COLO668 (cell line): Measurements from ENCODE around the gene FMNL2.
"Not testable (repeated sequence)": the region's sequence is repeated elsewhere in the genome, so short reads cannot be mapped to it uniquely, and the experiment has no call there.

ENCODE experiments used
- DNase-seq: peaks from one replicate; lab custom pipeline; 2025; ENCODE audit not compliant: unreplicated experiment; lab: John Stamatoyannopoulos, UW

Gene FMNL2

GRCh38 chr2:152335016-152335725 is at the start of gene FMNL2:
Gene FMNL2 (plus strand): TSS chr2:152335174.
- DNase-seq = peak; percentile 88

- no peak for DNase-seq
Observed at GRCh38 chr2:152292991-152293390, 42.0 kb upstream of the FMNL2 start.

GRCh38 chr2:152297715-152298114 is 37.3 kb upstream of the FMNL2 start:
- no peak for DNase-seq

GRCh38 chr2:152298754-152299153 is 36.2 kb upstream of the FMNL2 start:
- no peak for DNase-seq

GRCh38 chr2:152301131-152301530 is 33.8 kb upstream of the FMNL2 start:
- DNase-seq = no peak

GRCh38 chr2:152303951-152304350 is 31.0 kb upstream of the FMNL2 start:
- no peak for DNase-seq

GRCh38 chr2:152304836-152305235 is 30.1 kb upstream of the FMNL2 start:
- DNase-seq = no peak

GRCh38 chr2:152307863-152308262 is 27.1 kb upstream of the FMNL2 start:
- no peak for DNase-seq

- DNase-seq = no peak
Observed at GRCh38 chr2:152309352-152310214, 25.4 kb upstream of the FMNL2 start.

GRCh38 chr2:152319822-152320570 is 15.0 kb upstream of the FMNL2 start:
- DNase-seq = no peak

- no peak for DNase-seq
Observed at GRCh38 chr2:152320814-152321213, 14.2 kb upstream of the FMNL2 start.

- DNase-seq = no peak
Observed at GRCh38 chr2:152322222-152322621, 12.8 kb upstream of the FMNL2 start.

- not testable (repeated sequence) for DNase-seq
Observed at GRCh38 chr2:152325126-152325525, 9.8 kb upstream of the FMNL2 start.

GRCh38 chr2:152326710-152327109 is 8.3 kb upstream of the FMNL2 start:
- no peak for DNase-seq

- DNase-seq = no peak
Observed at GRCh38 chr2:152328013-152328412, 7.0 kb upstream of the FMNL2 start.

GRCh38 chr2:152330235-152330866 is 4.6 kb upstream of the FMNL2 start:
- DNase-seq = no peak

- no peak for DNase-seq
Observed at GRCh38 chr2:152334701-152335015, 316 bp upstream of the FMNL2 start.

GRCh38 chr2:152335726-152336118 is 748 bp downstream of the FMNL2 start:
- DNase-seq = peak; percentile 60

- peak; percentile 60 for DNase-seq
Observed at GRCh38 chr2:152336119-152336853, 1.3 kb downstream of the FMNL2 start.

GRCh38 chr2:152336854-152337510 is 2.0 kb downstream of the FMNL2 start:
- peak; percentile 29 for DNase-seq
